ENCODE data around the gene DNAJC2.

DNA sequence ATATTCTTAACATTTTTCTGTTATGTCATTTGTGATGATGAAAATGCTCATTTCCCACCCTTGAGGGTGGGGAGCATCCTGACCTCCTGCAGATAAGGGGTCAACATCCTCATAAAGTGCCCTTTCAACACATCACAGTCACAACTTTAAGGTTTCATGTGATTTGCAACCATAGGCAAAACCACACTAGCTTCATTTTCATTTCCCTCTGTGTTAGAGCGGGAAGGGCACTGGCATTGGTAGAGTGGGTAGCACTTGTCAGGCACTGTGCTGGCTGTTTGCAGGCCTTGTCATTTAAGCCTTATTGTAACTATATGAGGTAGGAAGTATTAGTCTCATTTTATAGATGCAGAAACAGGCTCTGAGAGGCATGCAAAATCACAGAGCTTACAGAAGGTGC lies 42.7 kb upstream of the DNAJC2 start:
- TF ChIP-seq, protein P1, sequence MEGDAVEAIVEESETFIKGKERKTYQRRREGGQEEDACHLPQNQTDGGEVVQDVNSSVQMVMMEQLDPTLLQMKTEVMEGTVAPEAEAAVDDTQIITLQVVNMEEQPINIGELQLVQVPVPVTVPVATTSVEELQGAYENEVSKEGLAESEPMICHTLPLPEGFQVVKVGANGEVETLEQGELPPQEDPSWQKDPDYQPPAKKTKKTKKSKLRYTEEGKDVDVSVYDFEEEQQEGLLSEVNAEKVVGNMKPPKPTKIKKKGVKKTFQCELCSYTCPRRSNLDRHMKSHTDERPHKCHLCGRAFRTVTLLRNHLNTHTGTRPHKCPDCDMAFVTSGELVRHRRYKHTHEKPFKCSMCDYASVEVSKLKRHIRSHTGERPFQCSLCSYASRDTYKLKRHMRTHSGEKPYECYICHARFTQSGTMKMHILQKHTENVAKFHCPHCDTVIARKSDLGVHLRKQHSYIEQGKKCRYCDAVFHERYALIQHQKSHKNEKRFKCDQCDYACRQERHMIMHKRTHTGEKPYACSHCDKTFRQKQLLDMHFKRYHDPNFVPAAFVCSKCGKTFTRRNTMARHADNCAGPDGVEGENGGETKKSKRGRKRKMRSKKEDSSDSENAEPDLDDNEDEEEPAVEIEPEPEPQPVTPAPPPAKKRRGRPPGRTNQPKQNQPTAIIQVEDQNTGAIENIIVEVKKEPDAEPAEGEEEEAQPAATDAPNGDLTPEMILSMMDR (conservative IDR thresholded peaks at IDR 0.05 in 1 of 2, IDR thresholded peaks at IDR 0.05 in 1 of 2; ENCODE audit: extremely low read depth in 1 of 2, insufficient read depth in 1 of 2, low read depth in 1 of 2, low read length in 2 of 2): no peak
- no peak for TF ChIP-seq EZH2 (IDR thresholded peaks at IDR 0.05; ENCODE audit: borderline replicate concordance, low read length)
